GM19438 (cell line): Measurements from ENCODE around the gene CFAP107.
"Not testable (repeated sequence)": the region's sequence is repeated elsewhere in the genome, so short reads cannot be mapped to it uniquely, and the experiment has no call there.

Experiments
- ATAC-seq: cut with Tn5 transposase; IDR thresholded peaks from one replicate; pipeline ENCODE4 v1.9.1; 2021; ENCODE audit warnings: low read depth; ENCODE audit not compliant: unreplicated experiment

The CFAP107 gene

GRCh38 chr1:12776801-12777557 is 31.0 kb downstream of the CFAP107 start:
- no peak for ATAC-seq

- no peak for ATAC-seq
These were observed 32.1 kb downstream of the CFAP107 start for GRCh38 chr1:12778061-12778460.

- ATAC-seq, result no peak
These were observed 32.9 kb downstream of the CFAP107 start for GRCh38 chr1:12778907-12779306.

GRCh38 chr1:12781488-12781887 is 35.5 kb downstream of the CFAP107 start:
- not testable (repeated sequence) for ATAC-seq

- ATAC-seq, result not testable (repeated sequence)
These were observed 37.8 kb downstream of the CFAP107 start for GRCh38 chr1:12783783-12784182.

- not testable (repeated sequence) for ATAC-seq
These were observed 38.7 kb downstream of the CFAP107 start for GRCh38 chr1:12784729-12785128.

GRCh38 chr1:12791097-12791496 is 45.1 kb downstream of the CFAP107 start, which contains the start of gene PRAMEF1:
Gene PRAMEF1, plus strand, starts transcription at chr1:12791397. Its CDS starts 1,831 bp downstream, at chr1:12793228.
- not testable (repeated sequence) for ATAC-seq

GRCh38 chr1:12798911-12799310 is 52.9 kb downstream of the CFAP107 start:
- no peak for ATAC-seq

GRCh38 chr1:12799730-12800129 is 53.7 kb downstream of the CFAP107 start:
- ATAC-seq, result no peak

- no peak for ATAC-seq
These were observed 63.9 kb downstream of the CFAP107 start for GRCh38 chr1:12809933-12810332.

GRCh38 chr1:12810691-12811408 is 64.8 kb downstream of the CFAP107 start:
- ATAC-seq, result no peak

- ATAC-seq, result no peak
These were observed 65.4 kb downstream of the CFAP107 start for GRCh38 chr1:12811409-12811784.
